HG02623 (cell line): ENCODE results near the gene TMEM139.

Source experiments
- ATAC-seq: cut with Tn5 transposase; IDR thresholded peaks from one replicate; pipeline ENCODE4 v1.9.1; 2021; ENCODE audit warnings: moderate library complexity; ENCODE audit not compliant: unreplicated experiment

TMEM139 gene

DNA sequence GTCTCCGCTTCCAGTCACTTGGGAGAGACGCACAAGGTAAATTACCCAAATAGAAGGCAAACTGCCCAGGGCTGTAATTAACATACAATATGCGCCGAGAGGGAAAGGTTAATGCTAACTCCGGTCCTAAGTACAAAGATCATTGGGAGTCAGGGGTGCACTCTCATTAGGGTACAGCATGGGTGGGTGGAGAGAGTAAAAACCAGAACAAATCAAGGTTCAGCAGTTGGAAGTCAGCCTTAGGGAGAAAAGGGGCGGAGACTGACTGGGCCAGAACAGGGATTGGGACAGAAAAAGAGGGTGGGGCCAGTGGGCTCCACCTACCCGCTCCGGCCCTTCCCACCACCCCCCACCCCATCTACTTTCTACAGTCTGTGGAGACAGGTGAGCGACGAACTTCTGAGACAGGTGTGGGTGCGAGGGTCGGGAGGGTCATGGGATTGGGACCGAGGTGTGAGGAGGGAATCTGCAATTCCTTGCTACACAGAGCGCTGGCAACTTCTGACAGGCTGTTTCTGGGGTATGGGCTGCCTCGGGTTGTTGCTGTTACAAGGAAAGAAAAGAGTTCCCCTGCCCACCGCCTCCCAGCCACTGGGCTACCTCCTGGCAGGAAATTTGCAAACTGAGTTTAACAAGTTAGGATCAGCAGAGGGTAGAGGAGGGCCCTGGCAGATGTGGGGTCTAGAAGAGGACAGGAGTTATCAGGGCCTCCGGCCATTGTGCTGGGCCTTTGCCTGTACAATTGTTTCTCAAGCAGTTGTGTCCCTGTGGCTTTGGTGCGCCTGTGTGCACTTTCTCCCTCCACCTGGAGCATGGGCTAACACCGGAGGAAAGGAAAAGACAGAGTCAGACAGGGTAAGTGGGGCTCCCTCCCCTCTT lies at the start of gene TMEM139:
TMEM139 (plus strand) TSS at position 368 of the 879 bp plus-strand sequence. CDS start 1,000 bp downstream, outside the sequence.
- no peak for ATAC-seq

DNA sequence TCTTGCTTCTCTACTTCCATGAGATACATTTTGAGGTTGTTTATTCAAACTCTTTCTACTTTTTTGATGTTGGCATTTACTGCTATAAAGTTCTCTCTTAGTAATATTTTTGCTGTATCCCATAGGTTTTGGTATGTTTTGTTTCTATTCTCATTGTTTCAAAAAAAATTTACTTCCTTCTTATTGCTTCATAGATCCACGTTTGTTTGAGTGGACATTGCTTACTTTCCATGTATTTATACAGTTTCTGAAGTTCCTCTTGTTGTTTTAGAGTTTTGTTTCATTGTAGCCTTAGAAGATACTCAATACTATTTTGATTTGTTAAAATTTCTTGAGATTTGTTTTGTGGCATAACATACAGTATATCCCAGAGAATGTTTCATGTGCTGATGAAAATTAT lies 49.2 kb upstream of the TMEM139 start:
- no peak for ATAC-seq

DNA sequence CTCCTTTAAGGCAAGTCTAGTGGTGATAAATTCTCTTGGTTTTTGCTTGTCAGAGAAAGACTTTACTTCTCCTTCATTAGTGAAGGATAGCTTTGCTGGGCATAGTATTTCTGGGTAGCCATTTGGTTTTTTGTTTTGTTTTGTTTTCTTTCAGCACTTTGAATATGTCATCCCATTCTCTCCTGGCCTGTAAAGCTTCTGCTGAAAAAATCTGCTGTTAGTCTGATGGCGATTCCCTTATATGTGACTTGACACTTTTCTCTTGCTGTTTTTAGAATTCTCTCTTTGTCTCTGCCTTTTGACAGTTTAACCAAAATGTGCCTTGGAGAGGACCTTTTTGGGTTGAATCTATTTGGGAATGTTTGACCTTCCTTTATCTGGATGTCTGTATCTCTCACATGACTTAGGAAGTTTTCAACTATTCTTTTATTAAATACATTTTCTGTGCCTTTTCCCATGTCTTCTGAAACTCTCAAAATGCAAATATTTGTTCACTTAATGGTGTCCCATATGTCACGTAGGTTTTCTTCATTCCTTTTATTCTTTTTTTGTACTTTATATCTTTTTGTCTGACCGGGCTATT lies 48.3 kb upstream of the TMEM139 start:
- ATAC-seq = no peak

DNA sequence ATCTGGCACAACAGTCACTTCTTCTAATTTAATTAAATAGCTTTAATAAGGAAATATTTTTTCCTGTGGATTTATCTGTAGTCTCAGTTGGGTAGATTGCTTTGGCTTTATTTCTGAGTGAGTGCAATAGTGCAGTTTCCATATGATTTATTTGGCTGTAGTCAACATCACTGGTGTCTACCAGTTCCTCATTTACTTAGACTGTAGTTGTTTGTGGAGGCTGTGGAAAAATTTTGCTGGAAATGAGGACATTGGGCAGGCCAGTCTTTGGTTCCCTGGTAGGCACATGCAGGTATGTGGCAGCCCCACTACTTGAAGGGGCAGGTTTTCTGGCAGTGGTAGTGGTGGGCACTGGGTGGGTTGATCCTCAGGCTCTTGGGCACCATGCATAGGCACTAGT lies 47.4 kb upstream of the TMEM139 start:
- ATAC-seq = no peak

DNA sequence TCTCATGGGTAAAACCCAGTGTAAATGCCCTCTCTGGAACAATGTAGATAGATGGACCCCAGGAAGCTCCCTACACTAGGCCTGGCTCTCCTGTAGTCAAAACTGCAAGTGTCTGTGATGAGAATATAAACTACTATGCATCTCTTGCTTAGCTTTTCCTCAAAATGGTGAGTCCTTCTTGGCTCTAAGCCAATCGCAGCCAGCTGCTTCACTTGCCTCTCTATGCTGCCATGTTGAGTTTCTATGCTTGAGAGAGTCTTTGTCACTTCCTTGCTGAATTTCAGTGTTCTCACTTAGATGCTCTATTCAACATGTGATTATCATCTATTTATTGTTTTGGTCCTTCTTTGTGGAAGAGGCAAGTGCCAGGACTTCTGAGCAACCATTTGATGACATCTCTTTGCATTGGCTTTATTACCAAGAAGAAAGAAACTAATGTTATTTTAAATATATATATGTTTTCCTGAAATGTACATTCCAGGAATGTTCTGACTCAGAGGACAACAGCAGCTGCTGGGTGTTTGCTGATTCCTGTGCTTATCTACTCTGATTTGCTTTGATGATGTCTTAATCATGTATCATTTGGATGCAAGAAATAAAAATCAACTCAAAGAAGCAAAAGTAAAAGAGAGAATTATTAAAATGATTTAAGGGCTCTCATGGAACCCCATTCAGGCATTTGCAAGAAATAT lies 46.3 kb upstream of the TMEM139 start:
- no peak for ATAC-seq

DNA sequence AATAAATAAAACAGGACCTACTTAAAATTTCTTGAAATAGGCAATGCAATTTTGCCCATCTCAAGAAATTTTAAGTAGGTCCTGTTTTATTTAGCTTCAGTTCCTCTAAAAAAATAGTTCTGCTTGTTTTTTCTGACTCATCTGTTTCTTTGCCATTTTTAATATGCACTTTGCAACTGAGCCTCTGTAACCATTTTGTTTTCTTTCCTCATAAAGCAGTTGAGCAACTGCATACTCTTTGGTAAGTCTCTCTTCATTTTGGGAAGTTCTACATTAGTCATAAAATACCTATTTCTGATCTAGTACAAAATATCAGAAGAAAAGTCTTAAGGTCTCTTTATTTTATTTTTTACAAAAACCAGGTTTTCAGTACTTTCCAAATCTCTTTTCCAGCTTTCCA lies 44.9 kb upstream of the TMEM139 start:
- no peak for ATAC-seq

DNA sequence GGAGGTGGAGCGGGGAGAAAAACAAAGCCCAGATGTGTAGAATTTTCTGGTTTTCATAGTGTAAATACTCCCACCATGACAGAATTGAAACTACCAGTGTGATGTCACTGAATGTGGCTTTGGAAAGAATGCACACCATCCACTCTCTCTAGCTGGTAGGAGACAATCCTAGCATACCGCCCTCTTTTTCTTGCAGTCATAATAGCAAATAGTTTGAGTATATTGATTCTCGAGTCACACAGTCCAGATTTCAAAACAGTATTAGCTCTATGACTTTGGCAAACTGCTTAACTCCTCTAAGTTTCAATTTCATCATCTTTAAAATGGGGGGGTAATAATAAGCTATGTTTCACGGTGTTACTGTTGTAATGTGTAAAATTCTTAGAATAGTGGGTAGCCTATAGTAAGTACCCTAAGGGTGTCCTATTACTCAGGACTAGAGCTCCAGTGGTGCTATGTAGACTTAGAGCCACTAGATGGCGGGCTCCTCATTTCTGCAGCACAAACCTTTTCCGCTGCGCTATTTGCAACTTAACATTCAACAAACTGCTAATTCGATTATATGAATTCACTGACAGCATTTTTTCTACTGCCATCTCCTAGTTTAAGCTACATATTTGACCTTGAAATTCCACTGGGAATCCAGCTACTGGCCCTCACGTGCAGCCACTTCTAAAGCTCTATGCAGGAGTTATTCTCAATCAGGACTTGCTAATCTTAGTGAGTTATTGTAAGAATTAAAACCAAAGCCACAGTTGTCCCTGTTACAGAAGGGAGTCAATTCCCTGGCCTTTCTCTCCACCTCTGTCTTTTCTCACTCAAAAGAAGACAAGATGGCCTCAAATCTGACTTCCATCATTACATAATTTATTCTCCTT lies 44.2 kb upstream of the TMEM139 start:
- ATAC-seq = peak; percentile 97

DNA sequence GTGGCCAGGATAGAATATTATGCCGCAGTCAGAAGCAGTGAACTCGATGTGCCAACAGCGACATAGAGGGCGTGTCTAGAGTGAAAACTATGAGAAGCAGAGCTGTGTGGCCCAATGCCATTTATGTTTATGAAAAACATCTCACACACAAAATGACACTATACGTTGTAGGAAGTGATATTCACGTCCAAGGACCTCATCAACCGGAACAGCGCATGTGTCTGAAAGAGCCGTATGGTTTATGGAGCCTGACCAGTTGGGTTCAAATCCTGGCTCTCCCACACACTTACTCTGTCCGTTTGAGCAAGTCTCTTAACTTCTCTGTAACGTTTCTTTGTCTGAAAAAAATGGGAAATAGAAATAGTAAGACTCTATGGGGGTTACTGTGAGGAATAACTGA lies 42.5 kb upstream of the TMEM139 start:
- ATAC-seq = no peak

DNA sequence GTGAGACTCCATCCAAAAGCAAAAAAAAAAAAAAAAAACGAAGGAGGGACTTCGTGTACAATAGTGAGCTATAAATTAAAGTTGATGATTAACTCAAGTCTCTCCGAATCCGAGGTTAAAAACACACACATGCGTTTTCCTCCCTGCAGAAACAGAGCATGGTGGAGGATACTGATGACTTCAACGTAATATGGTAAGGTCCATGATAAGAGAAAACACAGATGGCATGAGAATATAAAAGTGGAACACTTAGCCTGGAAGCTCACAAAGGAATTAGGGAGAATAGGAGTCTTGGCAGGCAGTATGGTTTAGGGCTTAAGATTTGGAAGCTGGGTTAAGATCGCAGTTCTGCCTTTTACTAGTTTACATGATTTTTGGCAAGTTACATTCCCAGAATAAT lies 41.6 kb upstream of the TMEM139 start:
- no peak for ATAC-seq

DNA sequence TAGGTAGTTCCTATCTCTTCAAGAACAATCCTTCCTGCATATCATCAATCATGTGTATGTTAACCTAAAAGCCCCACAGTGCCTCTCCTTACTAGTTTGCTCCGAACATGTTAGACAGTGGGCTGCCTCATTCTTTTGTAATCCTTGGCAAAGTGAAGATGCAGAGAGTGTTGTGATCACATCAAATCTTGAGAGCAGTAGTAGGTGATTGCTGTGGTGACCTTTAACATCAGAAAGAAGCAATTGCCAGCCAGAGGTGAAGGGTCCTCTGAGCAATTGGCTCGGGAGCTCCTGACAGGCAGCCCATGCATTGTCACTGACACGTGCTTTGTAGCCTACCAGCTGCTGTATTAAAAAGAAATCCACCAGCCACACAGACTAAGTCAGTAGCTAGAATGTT lies 41.1 kb upstream of the TMEM139 start:
- ATAC-seq = no peak

DNA sequence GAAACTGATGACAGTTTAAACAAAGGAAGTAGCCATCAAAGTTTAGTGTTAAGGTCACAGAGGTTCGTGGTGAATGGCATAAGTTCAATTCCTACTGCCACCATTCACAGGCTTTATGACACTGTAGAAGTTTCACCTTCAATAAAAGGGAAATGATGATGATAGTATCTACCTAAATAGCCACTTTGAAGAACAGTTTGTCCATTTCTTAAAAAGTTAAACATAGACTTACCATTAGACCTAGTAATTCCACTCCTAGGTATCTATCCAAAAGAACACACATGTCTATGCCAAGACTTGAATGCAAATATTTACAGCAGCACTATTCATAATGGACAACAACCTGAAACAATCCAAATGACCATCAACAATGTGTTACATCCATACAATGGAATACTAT lies 40.4 kb upstream of the TMEM139 start:
- ATAC-seq = no peak

DNA sequence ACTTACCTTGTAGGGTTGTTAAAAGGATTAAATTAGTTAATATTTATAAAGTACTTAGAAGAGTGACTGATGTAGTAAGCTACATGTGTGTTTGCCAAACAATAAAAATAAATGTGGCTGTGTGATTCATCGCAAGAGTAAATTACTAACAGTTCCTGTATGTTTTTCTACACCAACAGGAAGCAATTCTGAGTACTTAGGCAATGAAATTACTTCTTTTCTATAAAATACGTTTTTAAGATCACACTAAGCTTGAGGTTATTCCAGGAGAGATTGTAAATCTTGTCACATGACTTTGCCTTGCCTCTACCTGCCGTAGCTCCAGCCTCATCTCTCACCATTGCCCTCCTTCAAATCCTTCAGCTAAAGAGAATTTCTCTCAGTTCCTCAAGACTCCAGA lies 39.6 kb upstream of the TMEM139 start:
- no peak for ATAC-seq

DNA sequence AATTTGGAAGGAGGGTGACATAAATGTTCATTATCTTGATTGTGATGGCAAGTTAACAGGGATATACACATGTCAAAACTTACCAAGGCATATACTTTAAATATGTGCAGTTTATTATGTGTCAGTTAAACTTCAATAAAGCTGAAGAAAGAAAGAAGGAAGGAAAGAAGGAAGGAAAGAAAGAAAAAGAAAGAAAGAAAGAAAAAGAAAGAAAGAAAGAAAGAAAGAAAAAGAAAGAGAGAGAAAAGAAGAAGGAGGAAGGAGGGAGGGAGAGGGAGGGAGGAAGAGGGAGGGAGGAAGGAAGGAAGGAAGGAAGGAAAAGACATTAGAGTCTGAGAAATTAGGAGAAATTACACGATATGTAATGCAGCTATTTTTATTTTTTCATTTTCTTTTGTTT lies 37.4 kb upstream of the TMEM139 start:
- no peak for ATAC-seq

DNA sequence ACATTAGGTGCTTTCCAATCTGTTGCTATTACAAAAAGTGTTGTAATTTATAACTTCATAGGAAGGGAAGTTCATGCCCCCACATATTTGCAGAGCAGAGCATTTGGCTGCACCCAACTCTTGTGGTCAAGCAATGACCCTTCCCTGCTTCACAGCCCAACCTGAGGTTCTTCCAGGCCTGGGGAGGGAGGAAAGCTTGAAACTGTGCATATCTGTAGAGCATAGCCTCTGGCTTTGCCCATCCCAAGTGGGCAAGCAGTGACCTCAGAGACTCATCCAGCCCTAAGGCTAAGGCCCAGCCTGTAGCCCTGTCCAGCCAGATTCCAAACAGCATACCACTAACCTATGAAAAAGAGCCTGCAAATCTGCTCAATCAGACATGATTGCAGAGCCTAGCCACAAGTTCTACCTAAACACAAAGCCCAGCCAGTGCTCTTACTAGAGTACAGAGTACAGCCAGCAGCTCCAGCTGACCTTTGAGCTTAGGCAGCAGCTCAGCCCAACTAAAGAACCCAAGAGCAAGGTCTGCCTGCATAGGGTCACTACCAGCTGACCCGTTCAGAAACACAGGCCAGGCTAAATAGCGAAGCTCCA lies 35.9 kb upstream of the TMEM139 start:
- no peak for ATAC-seq

DNA sequence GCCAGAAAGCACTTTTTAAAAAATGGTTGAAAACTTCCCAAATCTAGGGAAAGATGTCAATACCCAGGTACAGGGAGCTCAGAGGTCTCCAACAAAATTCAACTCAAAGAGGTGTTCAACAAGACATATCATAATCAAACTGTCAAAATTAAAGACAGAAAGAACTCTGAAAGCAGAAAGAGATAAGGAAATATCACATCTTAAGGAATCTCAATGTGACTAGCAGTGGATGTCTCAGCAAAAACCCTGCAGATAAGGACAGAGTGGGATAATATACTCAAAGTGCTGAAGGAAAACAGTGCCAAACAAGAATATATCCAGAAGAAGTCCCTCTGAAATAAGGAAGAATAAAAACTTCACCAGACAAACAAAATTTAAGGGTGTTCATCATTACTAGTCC lies 34.6 kb upstream of the TMEM139 start:
- no peak for ATAC-seq

DNA sequence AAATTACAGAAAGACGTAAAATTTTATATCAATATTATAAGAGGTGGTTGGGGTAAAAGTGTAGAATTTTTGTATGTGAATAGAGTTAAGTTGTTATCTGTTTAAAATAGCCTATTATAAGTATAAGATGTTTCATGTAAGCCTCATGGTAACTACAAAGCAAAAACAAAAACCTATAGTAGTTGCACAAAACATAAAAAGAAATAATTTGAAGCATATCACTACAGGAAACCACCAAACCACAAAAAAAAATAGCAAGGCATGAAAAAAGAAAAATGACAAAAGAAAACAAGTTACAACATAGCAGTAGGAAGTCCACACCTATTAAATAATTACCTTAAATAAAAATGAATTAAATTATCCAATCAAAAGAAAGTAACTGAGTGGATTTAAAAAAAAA lies 33.9 kb upstream of the TMEM139 start:
- ATAC-seq = no peak

DNA sequence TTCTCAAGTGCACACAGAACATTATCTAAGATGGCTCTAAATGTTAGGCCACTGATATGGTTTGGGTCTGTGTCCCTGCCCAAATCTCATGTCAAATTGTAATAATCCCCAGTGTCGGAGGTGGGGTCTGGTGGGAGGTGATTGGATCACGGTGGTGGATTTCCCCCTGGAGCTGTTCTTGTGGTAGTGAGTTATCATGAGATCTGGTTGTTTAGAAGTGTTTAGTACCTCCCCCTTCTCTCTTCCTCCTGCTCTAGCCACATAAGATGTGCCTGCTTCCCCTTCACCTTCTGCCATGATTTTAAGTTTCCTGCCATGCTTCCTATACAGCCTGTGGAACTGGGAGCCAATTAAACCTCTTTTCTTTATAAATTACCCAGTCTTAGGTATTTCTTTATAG lies 32.8 kb upstream of the TMEM139 start:
- ATAC-seq = no peak

DNA sequence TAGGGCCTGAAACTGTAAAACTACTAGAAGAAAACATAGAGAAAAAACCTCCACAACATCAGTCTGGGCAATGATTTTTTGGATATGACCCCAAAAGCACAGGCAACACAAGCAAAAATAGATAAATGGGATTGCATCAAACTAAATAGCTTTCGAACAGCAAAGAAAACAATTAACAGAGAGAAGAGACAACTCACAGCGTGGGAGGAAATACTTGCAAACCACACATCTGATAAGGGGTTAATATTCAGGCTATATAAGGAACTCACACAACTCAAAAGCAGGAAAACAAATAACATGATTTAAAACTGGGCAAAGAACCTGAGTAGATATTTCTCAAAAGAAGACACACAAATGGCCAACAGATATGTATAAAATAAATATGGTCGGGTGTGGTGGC lies 29.2 kb upstream of the TMEM139 start:
- no peak for ATAC-seq

DNA sequence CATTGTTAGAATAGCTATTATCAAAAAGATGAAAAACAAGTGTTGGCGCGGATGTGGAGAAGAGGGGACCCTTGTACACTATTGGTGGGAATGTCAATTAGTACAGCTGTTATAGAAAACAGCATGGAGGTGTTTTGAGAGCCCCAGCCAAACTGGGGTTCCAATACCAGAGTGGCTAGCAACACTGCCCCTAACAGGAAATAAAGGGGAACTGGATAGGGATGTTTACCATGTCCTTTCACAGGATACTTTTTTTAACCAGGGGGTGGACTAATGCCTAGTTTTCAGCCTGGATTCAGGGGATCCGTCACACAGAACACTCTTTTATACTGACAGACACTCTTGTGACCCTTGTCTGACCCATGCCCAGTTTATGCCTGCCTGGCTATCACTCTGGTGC lies 28.4 kb upstream of the TMEM139 start:
- no peak for ATAC-seq

DNA sequence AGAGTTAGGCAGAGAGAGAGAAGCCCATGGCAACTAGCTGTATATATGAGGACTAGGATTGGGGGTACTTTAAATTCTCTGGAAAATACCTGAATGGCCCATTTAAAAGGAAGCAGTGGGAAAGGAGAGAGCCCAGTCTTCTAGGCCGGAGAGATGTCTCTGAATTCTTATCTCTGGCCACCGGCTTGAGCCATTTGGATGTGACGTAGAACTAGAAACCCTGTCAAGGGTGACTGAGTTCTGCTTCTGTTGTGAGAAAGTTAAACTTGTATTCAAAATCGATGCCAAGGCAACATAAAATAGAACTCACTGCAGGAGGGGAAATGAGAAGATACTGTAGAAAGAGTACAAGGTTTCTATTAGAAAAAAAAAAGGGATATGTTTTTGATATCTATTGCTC lies 27.8 kb upstream of the TMEM139 start:
- ATAC-seq = peak; percentile 63

DNA sequence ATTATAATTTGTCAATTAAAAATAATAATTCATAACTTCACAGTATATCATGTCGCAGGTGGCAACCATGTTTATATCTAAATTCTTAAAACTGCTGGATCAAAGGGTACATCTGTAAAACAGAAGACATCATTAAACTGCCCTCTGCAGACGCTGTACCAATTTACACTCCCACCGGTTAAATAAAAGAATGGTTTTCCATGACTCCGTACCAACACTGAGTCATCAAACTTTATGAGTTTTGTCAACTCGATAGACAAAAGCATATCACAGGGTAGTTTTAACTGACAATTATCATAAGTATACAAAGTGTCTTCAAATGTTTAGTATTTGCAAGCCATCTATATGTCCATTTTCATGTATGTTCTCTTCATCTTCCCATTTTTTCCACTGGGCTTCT lies 27.3 kb upstream of the TMEM139 start:
- no peak for ATAC-seq
